Ovary (tissue), 9 donors: Measurements from ENCODE around the gene ZMYND11. TPM values are rescaled to one million over a fixed set of nuclear protein-coding genes. Genes with fewer than 3 reads are reported as not detected.

Experiments used
- DNase-seq, 5 donors: peaks; one replicate each; pipeline ENCODE4 v3.0.0-alpha.2; 2019 to 2020
- H3K27ac ChIP-seq, 2 donors: fragments of 200-600 bp; one replicate each; pipeline versions ENCODE4 v1.5.1 to v1.8.0; 2019 to 2022
- H3K27me3 ChIP-seq: fragments of 200-600 bp; one replicate; pipeline ENCODE4 v1.8.0; 2022
- H3K36me3 ChIP-seq: fragments of 200-600 bp; sonication (generic); one replicate; pipeline ENCODE4 v1.5.1; 2019
- H3K4me1 ChIP-seq: one replicate; pipeline ENCODE4 v1.8.1; 2013; ENCODE audit warnings: mild to moderate bottlenecking, moderate library complexity; ENCODE audit not compliant: insufficient read depth
- H3K4me3 ChIP-seq: fragments of 200-600 bp; sonication (generic); one replicate; pipeline ENCODE4 v1.5.1; 2017
- H3K9me3 ChIP-seq, 2 donors: fragments of 200-600 bp in 1 of 2; sonication (generic) in 1 of 2; one replicate each; pipeline versions ENCODE4 v1.5.1 to v1.8.1; 2013 to 2019; ENCODE audit warnings: mild to moderate bottlenecking in 1 of 2, moderate library complexity in 1 of 2
- CTCF ChIP-seq, 3 donors: fragments of 450-650 bp in 2 of 3; fragments of 200-600 bp in 1 of 3; IDR thresholded peaks; one replicate each; pipeline versions ENCODE4 v1.5.1 to v1.8.0; 2016 to 2022; ENCODE audit warnings: antibody characterized with exemption in 3 of 3, mild to moderate bottlenecking in 1 of 3
- EP300 ChIP-seq: sonication (generic); formaldehyde crosslinking; IDR thresholded peaks from one replicate; pipeline ENCODE4 v1.6.1; 2017; ENCODE audit warnings: antibody characterized with exemption
- POLR2A ChIP-seq: fragments of 450-650 bp; IDR thresholded peaks from one replicate; pipeline ENCODE4 v1.6.1; 2017; ENCODE audit warnings: antibody characterized with exemption, mild to moderate bottlenecking, moderate library complexity
- WGBS, 3 donors: extraction: QIAGEN DNeasy Blood & Tissue Kit in 1 of 3; methylation state at CpG; one replicate each; pipeline versions ENCODE4 v1.1.5 to v1.1.7; 2013 to 2017; 5-methylcytosine and 5-hydroxymethylcytosine counted together
- intact Hi-C, 4 donors: fragments of 100-400 bp; cut with DNase I; formaldehyde crosslinking; loops; one replicate each; pipeline versions ENCODE4 v1.11.0 to v1.15.1; 2022 to 2023
- polyA plus RNA-seq, 2 donors: library from polyadenylated mRNA; stranded (reverse); fragments of 200-250 nt in 1 of 2; fragments of 350-450 nt in 1 of 2; fragmentation: Illumina TruSeq in 1 of 2; extraction: RNeasy Lipid Tissue Mini Kit (QIAGEN cat#74804) in 1 of 2; gene quantifications; one replicate each; pipeline ENCODE4 v1.2.3, GENCODE V29; 2013 to 2014
- total RNA-seq, 7 donors: library from RNA; depleted of rRNA in 2 of 7; stranded (reverse); fragments of >200 nt in 2 of 7; fragmentation: NEBNext Ultra II Directional in 3 of 7; extraction: Animal tissue kit (Norgen Biotek cat#: 25700) in 3 of 7; gene quantifications; one replicate each; pipeline versions ENCODE4 v1.1.0 to v1.2.4, GENCODE V29; 2016 to 2023
- donor health status: DM: no; HTN: no; CAD: no; lungs with moderate emphysema.
- donor health status: DM: no; HTN: no; CAD: no.
- donor health status: Bipolar disorder and iron deficiency.
- donor health status: DM: yes; HTN: yes; CAD: no.
- donor health status: DM: no; HTN: no; CAD: no.
- donor health status: DM: yes; HTN: yes; CAD: no.

ZMYND11 gene
- total and polyA plus RNA-seq, 9 donors: 48.4 to 93.6 (median 83.5) TPM

GRCh38 chr10:173741-174140, 38.5 kb downstream of the ZMYND11 start:
- no peak for DNase-seq
- intact Hi-C loops: no loop called here
- H3K36me3 ChIP-seq: no peaks in the 10 kb centered on the region
- H3K27ac ChIP-seq: no peak overlapping the region
- H3K4me3 ChIP-seq: no peak overlapping the region
- no peaks in the 10 kb centered on the region for H3K9me3 ChIP-seq
- WGBS, 3 donors: 89 to 97% (median 91%) methylated on average over 4 of the region's 4 CpGs
- no peaks in the 10 kb centered on the region for H3K4me1 ChIP-seq
- H3K27me3 ChIP-seq: no peaks in the 10 kb centered on the region
- no peak for TF ChIP-seq POLR2A
- no peak for TF ChIP-seq CTCF (IDR thresholded peaks at IDR 0.05)
- no peak for TF ChIP-seq EP300

DNA sequence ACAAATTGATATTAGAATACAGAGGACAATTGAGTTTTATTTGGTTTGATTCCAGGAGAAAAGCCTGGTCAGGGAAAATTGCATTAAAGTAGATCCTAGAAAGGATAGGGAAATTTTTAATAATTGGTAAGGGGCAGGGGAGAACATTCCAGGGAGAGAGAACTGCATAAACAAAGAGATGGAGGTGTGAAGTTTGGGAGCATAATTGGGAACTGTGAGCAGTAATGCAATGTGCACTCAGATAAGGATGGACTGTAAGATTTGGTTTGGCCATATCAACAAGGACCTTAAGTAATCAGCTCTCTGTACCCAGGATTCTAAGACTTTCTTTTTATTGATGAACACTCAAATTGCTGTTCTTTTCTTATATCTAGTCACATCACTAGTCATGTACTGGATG, 41.4 kb downstream of the ZMYND11 start:
- Histone ChIP-seq H3K4me3 (no peak overlapping the region), H3K27me3 (no peaks in the 10 kb centered on the region), H3K27ac (no peak overlapping the region), H3K9me3 (no peaks in the 10 kb centered on the region), H3K4me1 (no peaks in the 10 kb centered on the region), H3K36me3 (no peaks in the 10 kb centered on the region)
- TF ChIP-seq EP300: no peak
- TF ChIP-seq CTCF (IDR thresholded peaks at IDR 0.05): no peak
- no peak for TF ChIP-seq POLR2A
- intact Hi-C loops: no loop called here
- no peak for DNase-seq

DNA sequence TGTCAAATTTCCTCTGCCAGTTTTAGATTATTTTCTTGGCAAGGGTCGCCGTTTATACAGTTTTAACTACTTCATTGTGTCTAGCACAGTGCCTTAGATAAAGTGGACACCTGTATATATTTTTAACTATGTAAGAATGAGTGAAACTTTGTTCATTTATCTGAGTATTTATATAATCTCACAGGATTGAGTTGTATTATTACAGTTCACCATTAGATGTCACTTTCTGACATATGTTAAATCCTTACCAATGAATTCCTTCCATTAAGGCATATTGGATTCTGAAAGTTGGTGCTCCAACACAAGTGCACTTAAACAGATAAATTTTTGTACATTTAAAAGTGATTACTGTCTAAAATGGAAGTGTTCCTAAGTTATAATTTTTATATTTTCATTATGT, 43.0 kb downstream of the ZMYND11 start:
- no peak for TF ChIP-seq EP300
- peak in 1 of 3 donors; percentile 19 for TF ChIP-seq CTCF (IDR thresholded peaks at IDR 0.05)
- 34 to 41% (median 38%) methylated on average over 2 of the region's 2 CpGs for WGBS, 3 donors
- H3K4me3 ChIP-seq: no peak overlapping the region

DNA sequence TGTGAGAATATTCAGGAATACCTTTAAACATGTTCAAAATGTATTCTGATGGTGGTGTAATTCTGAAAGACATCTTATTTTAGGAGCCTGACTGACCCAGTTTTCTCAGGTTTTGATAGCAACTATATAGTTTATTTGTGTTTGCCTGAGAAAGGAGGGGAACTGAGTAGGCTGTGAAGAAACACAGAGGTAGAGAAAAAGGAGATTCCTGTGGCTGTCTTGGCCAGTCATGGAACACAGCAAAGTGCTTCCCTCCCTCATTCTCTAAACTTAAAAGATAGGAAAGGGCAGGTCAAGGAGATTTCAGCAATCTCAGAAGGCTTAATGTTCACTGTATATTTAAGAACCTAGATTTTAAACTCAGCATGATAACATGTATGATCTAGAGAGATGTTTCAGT, 43.5 kb downstream of the ZMYND11 start:
- Histone ChIP-seq H3K4me3 (no peak overlapping the region), H3K27me3 (no peaks in the 10 kb centered on the region), H3K27ac (no peak overlapping the region), H3K4me1 (no peaks in the 10 kb centered on the region), H3K9me3 (no peaks in the 10 kb centered on the region), H3K36me3 (no peaks in the 10 kb centered on the region)
- intact Hi-C loops: no loop called here
- no peak for TF ChIP-seq EP300
- no peak for TF ChIP-seq CTCF (IDR thresholded peaks at IDR 0.05)
- no peak for TF ChIP-seq POLR2A
- DNase-seq: no peak

More for the DNA sequence above, 43.0 kb downstream of the ZMYND11 start:
- no peak overlapping the region for H3K27ac ChIP-seq
- H3K36me3 ChIP-seq: no peaks in the 10 kb centered on the region
- no peaks in the 10 kb centered on the region for H3K9me3 ChIP-seq
- no peaks in the 10 kb centered on the region for H3K27me3 ChIP-seq
- intact Hi-C loops: no loop called here
- no peaks in the 10 kb centered on the region for H3K4me1 ChIP-seq
- no peak for DNase-seq
